GM18498 (cell line): ENCODE measurements around the gene TRNAU1AP.
"Not testable (repeated sequence)": the region's sequence is repeated elsewhere in the genome, so short reads cannot be mapped to it uniquely, and the experiment has no call there.

Source experiments
- ATAC-seq: cut with Tn5 transposase; IDR thresholded peaks from one replicate; pipeline ENCODE4 v1.9.1; 2021; ENCODE audit warnings: mild to moderate bottlenecking, moderate library complexity; ENCODE audit not compliant: unreplicated experiment

The TRNAU1AP gene

DNA sequence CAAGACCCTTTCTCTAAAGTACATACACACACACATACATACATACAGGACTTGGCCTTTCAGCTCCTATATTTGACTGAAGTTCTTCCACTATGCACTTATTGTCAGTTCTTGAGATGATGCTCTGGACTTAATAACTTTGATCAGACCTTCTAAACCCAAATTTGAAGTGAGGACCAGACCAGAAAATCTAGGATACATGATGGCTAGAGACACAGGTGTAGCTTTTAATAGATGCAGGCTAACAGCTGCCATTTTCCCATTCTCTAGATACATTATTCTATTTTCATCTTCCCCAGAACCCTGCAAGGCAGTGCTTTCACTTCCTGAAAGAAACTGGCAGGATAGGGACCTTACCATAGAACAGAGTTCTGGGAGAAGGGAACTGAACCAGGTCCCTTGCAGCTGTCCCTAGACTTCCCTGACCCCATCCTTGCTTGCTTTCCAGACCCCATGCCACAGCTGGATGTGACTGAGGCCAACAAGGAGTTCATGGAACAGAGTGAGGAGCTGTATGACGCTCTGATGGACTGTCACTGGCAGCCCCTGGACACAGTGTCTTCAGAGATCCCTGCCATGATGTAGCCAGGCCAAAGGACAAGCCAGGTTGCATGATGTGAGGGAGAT, 24.3 kb downstream of the TRNAU1AP start:
- ATAC-seq, result no peak

- no peak for ATAC-seq
These were observed 25.1 kb downstream of the TRNAU1AP start for GRCh38 chr1:28577738-28578536.

GRCh38 chr1:28578696-28579218, 25.9 kb downstream of the TRNAU1AP start:
- no peak for ATAC-seq

- ATAC-seq, result no peak
These were observed 26.5 kb downstream of the TRNAU1AP start for GRCh38 chr1:28579401-28579800.

- ATAC-seq, result peak; percentile 29
These were observed 28.0 kb downstream of the TRNAU1AP start for GRCh38 chr1:28580722-28581530.

- ATAC-seq, result peak; percentile 86
These were observed 28.8 kb downstream of the TRNAU1AP start for GRCh38 chr1:28581531-28582247.

DNA sequence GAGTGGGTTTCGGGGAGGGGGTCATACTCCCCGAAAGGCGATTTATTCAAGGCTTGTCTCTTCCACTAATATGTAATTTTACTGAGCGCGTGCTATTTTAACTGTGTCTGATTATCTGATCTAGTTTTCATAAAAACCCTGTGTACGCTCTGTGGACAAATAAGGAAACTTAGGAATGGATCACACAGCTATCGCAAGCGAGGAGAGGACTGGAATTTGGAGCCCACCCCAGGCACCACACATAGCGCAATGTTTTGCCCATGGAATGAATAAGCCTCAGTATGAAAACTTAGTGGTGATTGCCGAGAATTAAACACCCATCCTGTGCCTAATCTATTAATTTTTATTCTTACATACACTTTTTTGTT, 29.3 kb downstream of the TRNAU1AP start:
- no peak for ATAC-seq

GRCh38 chr1:28586585-28587391, 33.9 kb downstream of the TRNAU1AP start:
- not testable (repeated sequence) for ATAC-seq

DNA sequence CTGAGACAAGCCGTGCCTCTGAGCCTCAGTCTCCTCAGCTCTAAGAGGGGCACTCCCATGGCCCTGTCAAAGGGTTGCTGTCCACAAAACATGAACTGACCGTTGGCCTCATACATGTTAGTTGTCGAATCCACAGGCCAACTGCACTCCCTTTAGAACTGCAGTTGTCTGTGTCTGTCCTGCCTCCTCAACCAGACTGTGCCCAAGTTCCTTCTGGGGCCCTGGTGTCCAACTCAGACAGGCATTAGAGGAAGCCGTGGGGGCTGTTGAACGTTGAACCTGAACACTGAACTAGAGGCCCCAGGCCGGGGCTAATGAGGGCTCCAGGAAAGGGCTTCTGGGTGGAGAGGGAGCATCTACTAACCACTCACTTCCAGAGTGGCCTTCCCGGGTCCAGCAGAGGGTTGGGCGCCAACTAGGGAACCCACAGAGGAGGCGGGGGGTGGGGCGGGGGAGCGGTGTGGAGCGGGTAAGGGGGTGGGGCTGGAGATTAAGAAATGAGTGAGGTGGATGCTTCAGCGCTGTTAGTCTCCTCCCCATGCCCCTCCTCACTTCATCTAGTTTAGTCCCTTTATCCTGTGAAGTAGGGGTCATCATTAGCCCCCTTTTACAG, 38.9 kb downstream of the TRNAU1AP start, which contains the start of gene RAB42:
TSS of gene RAB42 (plus strand) at position 558 of the 613 bp plus-strand sequence. CDS start 247 bp downstream, outside the sequence.
- peak; percentile 46 for ATAC-seq

DNA sequence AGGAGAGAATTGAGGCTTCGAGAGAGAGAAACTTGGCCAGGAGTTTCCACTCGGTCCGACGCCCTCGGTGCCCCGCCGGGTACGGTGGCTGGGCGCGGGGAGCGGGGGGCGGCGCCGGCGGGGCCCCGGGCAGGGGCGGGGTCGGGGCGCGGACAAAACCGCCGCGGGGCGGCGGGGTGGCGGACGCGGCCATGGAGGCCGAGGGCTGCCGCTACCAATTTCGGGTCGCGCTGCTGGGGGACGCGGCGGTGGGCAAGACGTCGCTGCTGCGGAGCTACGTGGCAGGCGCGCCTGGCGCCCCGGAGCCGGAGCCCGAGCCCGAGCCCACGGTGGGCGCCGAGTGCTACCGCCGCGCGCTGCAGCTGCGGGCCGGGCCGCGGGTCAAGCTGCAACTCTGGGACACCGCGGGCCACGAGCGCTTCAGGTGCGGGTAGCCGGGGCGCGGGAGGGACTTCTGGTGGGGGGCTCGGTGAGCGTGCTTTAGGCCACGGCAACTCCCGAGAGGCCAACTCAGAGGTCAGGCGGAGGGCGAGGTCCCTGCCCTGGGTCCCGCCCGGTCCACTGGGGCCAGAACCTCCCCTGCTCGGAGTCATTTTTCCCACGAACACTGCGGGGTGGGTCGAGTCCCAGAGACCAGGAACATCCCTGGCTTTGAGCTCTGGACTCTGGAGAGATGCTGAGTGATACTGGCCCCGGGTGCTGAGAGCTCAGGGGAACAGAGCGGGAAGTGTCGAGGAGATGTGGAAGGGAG, 39.6 kb downstream of the TRNAU1AP start:
- ATAC-seq, result peak; percentile 63

DNA sequence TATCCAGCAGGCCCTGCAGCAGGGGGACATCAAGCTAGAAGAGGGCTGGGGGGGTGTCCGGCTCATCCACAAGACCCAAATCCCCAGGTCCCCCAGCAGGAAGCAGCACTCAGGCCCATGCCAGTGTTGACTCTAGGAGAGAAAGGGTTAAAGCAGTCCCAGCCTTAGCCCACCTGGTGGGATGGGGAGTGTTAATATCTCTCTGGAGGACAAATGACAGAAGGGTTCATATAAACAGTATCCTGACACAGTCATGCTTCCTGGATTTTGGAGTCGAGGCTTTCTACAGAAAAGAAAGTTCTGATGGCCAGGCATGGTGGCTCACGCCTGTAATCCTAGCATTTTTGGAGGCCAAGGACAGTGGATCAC, 41.1 kb downstream of the TRNAU1AP start:
- not testable (repeated sequence) for ATAC-seq

DNA sequence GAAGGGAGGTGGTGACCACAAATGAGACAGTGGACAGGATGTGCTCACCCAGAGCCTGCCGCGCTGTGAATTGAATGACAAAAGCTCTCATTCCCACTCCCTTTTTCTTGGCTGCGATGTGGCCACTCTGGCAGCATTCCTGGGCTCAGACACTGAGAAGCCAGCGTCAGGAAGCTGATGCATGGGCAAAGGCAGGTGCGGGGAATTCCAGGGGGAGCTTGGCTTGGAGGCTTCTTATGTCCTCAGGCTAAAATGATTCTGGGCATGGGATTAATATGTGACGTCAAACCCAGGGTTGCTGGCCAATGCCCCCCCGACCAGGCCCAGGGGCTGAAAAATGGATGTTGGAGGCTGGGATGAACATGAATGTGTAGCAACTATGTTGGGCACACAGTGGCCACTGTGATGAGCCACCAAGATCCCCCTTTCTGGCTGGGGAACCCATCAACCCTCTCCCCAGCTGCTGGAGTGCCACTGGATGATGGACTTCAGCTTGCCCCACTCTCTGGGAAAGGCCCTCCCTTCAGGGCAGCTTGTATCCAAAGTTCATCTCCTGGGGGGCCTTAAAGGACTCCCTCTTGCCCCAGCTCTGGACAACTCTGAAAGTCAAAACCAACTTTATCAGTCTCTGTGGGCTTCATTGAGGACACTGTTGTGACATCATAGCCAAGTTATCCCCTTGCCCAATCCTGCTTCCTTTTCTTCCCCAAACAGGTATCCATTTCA, 42.0 kb downstream of the TRNAU1AP start:
- ATAC-seq, result not testable (repeated sequence)

- no peak for ATAC-seq
These were observed 42.7 kb downstream of the TRNAU1AP start for GRCh38 chr1:28595412-28596191.

GRCh38 chr1:28596276-28596675, 43.4 kb downstream of the TRNAU1AP start:
- ATAC-seq, result not testable (repeated sequence)

GRCh38 chr1:28601696-28602095, 48.8 kb downstream of the TRNAU1AP start:
- ATAC-seq, result no peak

DNA sequence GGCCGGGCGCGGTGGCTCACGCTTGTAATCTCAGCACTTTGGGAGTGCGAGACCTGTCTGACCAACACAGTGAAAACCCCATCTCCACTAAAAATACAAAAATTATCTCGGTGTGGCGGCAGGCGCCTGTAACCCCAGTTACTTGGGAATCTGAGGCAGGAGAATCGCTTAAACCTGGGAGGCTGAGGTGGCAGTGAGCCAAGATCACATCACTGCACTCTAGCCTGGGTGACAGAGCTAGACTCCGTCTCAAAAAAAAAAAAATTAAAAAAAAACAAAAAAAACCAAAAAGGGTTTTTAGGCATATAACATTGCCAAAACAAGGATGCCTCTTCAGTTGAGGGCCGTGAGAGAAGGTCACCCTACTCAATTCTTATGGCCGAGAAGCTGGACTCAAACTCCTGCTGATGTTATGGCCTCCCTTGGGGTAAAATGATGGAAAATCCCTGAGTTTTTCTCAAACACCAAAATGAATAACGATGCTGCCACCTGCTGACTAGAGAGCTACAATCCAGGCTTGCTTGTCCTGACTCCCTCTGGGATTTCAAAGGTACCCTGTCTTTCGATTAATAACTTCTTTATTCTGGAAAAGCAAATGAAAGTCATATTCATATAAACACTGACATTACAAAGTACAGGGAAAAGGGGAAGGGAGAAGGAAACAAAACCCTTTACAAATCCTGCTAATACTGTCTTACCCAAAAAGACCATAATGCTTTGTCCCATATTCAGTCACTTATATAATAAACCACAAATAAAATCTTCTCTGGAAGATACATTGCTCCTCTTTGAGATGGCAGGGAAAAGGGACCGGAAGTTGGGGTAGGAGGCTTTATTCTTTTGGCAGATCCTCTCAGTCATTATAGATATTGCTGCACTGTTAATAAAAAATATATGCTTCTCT, 49.9 kb downstream of the TRNAU1AP start:
- no peak for ATAC-seq
